Upper lobe of left lung (tissue), 4 donors: Measurements from ENCODE around the gene L2HGDH.

Source experiments
- CTCF ChIP-seq, 6 experiments: fragments of 450-650 bp in 4 of 6; fragments of 200-600 bp in 2 of 6; sonication (generic) in 2 of 6; IDR thresholded peaks; one replicate each; pipeline ENCODE4 v1.5.1; 2016 to 2019; ENCODE audit warnings: antibody characterized with exemption in 6 of 6
- EP300 ChIP-seq, 4 donors: sonication (generic); formaldehyde crosslinking; IDR thresholded peaks; one replicate each; pipeline ENCODE4 v1.5.1; 2017; ENCODE audit warnings: antibody characterized with exemption in 4 of 4, control low read depth in 2 of 4
- POLR2A ChIP-seq, 4 donors: fragments of 450-650 bp; IDR thresholded peaks; one replicate each; pipeline ENCODE4 v1.5.1; 2016 to 2017; ENCODE audit warnings: antibody characterized with exemption in 4 of 4, mild to moderate bottlenecking in 2 of 4
- POLR2AphosphoS5 ChIP-seq, 2 donors: sonication (generic); formaldehyde crosslinking; IDR thresholded peaks; one replicate each; pipeline ENCODE4 v1.5.1; 2017; ENCODE audit warnings: antibody characterized with exemption in 2 of 2

GRCh38 chr14:50272498-50272897 lies 39.5 kb downstream of the L2HGDH start:
- TF ChIP-seq POLR2AphosphoS5 (IDR thresholded peaks at IDR 0.05) (no peak), POLR2A (IDR thresholded peaks at IDR 0.05) (no peak), CTCF (IDR thresholded peaks at IDR 0.05) (no peak), EP300 (IDR thresholded peaks at IDR 0.05) (no peak)
